Activated CD4-positive, CD25-positive, alpha-beta regulatory T cell (primary cell): ENCODE results near the gene CES3.
"Not testable (repeated sequence)": the region's sequence is repeated elsewhere in the genome, so short reads cannot be mapped to it uniquely, and the experiment has no call there.

Source experiments
- DNase-seq, 4 experiments: peaks; one replicate each; lab custom pipeline; 2025; lab: John Stamatoyannopoulos, UW

CES3 gene

GRCh38 chr16:66945939-66946338 lies 15.1 kb upstream of the CES3 start:
- DNase-seq = no peak

DNA sequence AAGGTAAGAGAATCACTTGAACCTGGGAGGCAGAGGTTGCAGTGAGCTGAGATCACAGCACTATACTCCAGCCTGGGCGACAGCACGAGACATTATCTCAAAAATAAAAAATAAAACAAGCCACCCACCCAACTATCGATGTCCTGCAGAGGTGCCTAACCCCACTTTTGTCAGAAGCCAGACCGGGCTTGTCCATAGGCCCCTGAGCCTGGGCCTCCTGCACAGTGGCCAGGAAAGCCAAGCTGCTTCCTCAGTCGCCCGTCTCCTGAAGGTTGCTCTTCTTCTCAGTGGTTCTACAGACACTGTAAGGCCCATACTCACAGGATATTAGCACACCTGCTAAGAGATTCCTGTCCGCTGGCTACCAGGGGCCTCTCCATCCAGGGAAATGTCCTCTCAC lies 14.5 kb upstream of the CES3 start:
- DNase-seq = no peak

- DNase-seq = no peak
Observed at GRCh38 chr16:66946974-66947301, 14.1 kb upstream of the CES3 start.

DNA sequence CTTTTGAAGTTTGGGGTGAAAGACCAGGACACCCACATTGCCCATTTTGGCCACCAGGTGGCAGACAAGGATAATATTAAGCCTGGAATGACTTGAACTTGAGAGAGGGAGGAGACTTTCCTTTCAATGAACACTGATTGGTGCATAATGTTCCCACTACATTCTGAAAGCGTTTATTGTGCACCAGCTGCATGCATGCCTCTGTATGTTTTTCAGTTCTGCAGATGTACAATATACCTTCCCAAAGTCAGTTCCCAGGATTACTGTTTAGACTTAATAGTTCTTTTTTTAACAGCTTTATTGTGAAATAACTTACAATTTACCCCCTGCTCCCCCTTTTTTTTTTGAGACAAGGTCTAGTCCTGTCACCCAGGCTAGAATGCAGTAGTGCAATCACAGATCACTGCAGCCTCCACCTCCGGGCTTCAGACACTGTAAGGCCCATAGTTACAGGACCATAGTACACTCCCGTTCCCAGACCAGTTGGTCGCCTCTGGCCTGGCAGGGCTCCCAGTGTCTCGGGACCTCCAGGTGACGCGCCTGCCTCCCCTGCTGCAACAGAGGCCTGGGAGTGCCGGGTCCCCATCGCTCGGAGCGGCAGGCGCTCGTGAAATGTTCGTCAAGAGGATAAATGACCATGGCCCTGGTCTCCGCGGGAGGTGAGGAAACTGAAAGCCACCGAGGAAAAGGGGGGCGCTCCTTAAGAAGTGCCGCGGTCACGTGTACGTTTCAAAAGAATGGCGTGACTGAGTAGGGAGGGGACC lies 13.6 kb upstream of the CES3 start:
- peak; percentile 56 to 82 (median 70) for DNase-seq

DNA sequence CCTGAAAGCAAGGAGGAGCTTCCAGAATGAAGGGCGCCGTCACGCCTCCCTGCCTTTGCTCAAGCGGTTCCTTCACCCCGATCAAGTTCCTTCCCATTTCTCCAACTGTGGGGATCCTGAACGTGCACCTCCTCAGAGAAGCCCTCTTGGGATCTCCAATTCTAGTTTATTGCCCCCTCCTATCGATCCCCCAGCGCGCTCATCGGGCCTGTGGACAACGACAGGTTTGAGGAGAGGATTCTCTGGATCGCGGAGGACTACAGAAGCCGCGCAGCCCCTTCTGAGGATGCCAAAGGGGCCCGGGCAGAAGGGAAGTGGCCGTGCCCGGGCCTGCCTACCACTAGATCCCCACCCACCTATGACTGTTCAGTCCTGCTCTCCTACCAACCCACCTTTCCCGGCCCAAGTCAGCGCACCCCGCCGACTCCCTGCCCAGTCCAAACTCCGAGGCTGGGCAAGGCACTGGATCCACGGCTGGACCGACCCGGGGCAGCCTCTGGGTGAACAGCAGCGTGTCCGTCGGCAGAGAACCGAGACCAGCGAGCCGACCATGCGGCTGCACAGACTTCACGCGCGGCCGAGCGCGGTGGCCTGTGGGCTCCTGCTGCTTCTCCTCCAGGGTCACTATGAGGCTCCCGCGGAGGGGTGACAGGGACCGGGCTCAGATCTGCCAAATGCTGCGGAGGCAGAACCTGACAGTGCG lies 12.8 kb upstream of the CES3 start:
- DNase-seq = no peak

- no peak for DNase-seq
Observed at GRCh38 chr16:66948837-66949225, 12.2 kb upstream of the CES3 start.

- DNase-seq = no peak
Observed at GRCh38 chr16:66949472-66949871, 11.6 kb upstream of the CES3 start.

- DNase-seq = no peak
Observed at GRCh38 chr16:66950437-66950836, 10.6 kb upstream of the CES3 start.

GRCh38 chr16:66950971-66951790 lies 9.9 kb upstream of the CES3 start:
- no peak for DNase-seq

DNA sequence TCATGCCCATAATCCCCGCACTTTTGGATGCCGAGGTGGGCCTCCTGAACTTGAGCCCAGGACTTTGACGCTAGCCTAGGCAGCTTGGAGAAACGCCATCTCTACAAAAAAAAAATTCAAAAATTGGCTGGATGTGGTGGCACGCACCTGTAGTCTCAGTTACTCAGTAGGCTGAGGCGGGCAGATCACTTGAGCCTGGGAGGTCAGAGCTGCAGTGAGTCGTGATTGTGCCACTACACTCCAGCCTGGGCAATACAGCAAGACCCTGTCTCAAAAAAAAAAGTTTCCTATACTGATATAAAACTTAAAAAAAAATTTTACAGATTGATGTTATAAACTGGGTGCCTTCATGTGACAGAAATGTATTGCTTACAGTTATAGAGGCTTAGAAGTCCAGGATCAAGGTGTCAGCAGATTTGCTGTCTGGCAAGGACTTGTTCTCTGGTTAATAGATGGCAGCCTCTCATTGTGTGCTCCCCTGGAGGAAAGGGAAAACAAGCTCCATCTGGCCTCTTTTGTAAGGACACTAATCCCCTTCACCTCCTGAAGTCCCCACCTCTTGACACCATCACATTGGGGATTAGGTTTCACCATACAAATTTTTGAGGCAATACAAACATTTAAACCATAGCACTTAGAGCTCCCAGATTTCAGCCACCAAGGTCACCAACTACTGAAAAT lies 8.5 kb upstream of the CES3 start:
- DNase-seq = no peak

- DNase-seq = no peak
Observed at GRCh38 chr16:66953462-66954096, 7.5 kb upstream of the CES3 start.

- DNase-seq = peak; percentile 47 to 65 (median 59)
Observed at GRCh38 chr16:66954097-66954659, 6.9 kb upstream of the CES3 start.

DNA sequence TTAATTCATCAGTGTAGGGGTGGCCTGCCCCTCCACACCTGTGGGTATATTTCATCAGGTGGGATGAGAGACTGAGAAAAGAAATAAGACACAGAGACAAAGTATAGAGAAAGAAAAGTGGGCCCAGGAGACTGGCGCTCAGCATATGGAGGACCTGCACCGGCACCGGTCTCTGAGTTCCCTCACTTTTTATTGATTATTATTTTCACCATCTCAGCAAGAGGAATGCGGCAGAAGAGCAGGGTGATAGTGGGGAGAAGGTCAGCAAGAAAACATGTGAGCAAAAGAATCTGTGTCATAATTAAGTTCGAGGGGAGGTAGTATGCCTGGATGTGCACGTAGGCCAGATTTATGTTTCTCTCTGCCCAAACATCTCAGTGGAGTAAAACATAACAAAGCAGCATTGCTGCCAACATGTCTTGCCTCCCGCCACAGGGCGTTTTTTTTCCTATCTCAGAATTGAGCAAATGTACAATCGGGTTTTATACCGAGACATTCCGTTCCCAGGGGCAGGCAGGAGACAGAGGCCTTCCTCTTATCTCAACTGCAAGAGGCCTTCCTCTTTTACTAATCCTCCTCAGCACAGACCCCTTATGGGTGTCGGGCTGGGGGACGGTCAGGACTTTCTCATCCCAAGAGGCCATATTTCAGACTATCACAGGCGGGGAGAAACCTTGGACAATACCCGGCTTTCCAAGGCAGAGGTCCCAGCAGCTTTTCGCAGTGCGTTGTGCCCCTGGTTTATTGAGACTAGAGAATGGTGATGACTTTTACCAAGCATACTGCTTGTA lies 5.5 kb upstream of the CES3 start:
- not testable (repeated sequence) for DNase-seq

- not testable (repeated sequence) for DNase-seq
Observed at GRCh38 chr16:66956154-66956457, 5.0 kb upstream of the CES3 start.

DNA sequence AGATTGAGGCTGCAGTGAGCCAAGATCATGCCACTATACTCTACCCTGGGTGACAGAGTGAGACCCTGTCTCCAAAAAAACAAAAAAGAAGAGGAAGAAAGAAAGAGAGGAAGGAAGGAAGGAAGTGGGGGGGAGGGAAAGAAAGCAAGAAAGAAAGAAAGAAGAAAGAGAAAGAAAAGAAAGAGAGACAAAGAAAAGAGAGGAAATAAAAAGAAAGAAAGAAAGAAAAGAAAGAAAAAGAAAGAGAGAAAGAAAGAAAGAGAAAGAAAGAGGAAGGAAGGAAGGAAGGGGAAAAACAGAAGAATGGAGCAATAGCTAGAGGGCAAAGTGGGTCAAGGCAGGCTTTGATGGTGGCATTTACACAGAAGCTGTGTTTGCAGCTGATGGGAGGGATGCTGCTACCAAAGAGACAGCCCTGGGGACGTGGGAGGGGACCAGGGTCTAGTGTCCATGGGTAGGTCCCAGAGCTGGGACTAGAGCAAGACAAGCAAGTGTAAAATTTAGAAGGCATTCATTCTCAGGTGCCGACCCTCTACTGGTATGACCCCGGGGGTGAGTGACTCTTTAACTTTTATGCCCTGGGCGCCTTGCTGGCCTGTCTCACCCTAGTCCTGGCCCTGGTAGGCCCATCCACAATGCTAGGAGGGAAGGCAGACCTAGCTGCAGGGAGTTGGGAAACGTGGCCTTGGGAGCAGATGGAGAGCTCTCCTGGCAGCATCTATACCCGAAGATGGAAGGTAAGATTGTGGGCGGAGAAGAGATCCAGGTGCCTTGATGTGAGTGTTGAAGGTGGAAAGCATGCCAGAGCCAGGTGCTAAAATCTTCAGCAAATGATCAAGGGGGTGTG lies 2.0 kb upstream of the CES3 start:
- DNase-seq = no peak

- no peak for DNase-seq
Observed at GRCh38 chr16:66959704-66960161, 1.3 kb upstream of the CES3 start.

- no peak for DNase-seq
Observed at GRCh38 chr16:66960270-66960669, 796 bp upstream of the CES3 start.

- no peak for DNase-seq
Observed at GRCh38 chr16:66961914-66962313, 848 bp downstream of the CES3 start.

DNA sequence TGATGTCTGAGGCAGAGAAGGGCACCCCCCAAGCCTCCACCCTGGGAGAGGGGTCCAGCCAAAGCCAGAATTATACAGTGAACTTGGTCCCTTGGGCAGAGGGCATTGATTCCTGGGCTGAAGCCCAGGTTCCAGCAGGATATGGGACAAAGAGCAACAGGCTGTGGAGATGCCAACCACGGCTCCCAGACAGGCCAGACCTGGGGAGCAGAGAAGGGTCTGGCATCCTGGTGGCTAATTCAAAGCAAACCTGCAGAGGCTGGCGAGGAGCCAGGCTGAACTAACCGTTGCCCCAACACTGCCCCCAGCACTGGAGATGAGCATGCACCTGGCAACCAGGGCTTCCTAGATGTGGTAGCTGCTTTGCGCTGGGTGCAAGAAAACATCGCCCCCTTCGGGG lies 3.0 kb downstream of the CES3 start:
- no peak for DNase-seq

- no peak for DNase-seq
Observed at GRCh38 chr16:66968847-66969246, 7.8 kb downstream of the CES3 start.
